ENCODE data around the gene SLC25A45.
"Not testable (repeated sequence)": the region's sequence is repeated elsewhere in the genome, so short reads cannot be mapped to it uniquely, and the experiment has no call there.

SLC25A45 gene

DNA sequence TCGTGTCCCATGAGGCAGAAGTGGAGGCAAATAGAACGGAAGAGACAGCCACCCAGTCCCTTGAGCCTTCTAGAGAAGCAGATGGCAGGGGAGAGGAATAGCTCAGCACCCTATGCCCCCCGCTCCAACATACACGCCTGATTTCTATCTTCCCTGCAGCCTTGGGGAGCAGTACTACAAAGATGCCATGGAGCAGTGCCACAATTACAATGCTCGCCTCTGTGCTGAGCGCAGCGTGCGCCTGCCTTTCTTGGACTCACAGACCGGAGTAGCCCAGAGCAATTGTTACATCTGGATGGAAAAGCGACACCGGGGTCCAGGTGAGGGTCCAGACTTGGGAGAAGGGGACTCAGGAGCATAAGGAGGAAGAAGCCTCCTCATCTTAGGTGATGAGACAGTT is 42.2 kb downstream of the SLC25A45 start:
- H3K4me3 ChIP-seq (ENCODE audit: low read depth, low read length), result no peak overlapping the region
- H3K27me3 ChIP-seq (ENCODE audit: insufficient read depth, low read length), result no peaks in the 10 kb centered on the region
- H4K91ac ChIP-seq (ENCODE audit: low read depth, low read length), result no peak overlapping the region
- H4K8ac ChIP-seq (ENCODE audit: low read depth, low read length), result no peak overlapping the region
- WGBS (ENCODE audit: extremely low coverage, insufficient coverage, insufficient read length), result no CpG with 5 or more reads among the region's 11 CpGs
- no peak overlapping the region for H2AK5ac ChIP-seq (ENCODE audit: low read length)
- no peak overlapping the region for H3K9ac ChIP-seq (ENCODE audit: low read length)
- H3K14ac ChIP-seq (ENCODE audit: low read length), result no peak overlapping the region
- H3K4me1 ChIP-seq (ENCODE audit: control insufficient read depth in 1 of 2, insufficient read depth in 2 of 2, low read length in 2 of 2), result no peaks in the 10 kb centered on the region
- H2AFZ ChIP-seq (ENCODE audit: insufficient read depth, low read length, poor library complexity), result no peak overlapping the region
- H3K23ac ChIP-seq (ENCODE audit: low read length), result no peak overlapping the region
- H3K18ac ChIP-seq (ENCODE audit: low read length), result no peak overlapping the region
- H3K9me3 ChIP-seq (ENCODE audit: insufficient read depth, low read depth, low read length), result no peaks in the 10 kb centered on the region
- H2BK12ac ChIP-seq (ENCODE audit: low read length), result no peak overlapping the region
- no peak overlapping the region for H4K12ac ChIP-seq (ENCODE audit: low read depth, low read length)
- no peaks in the 10 kb centered on the region for H3K79me1 ChIP-seq (ENCODE audit: low read length)
- no peak overlapping the region for H3K4me2 ChIP-seq (ENCODE audit: low read length)
- no peak overlapping the region for H2BK120ac ChIP-seq (ENCODE audit: insufficient read depth, low read length, poor library complexity)
- peaks cover 51 to 53% of the 10 kb centered on the region in 2 experiments for H3K36me3 ChIP-seq (ENCODE audit: control insufficient read depth in 1 of 2, insufficient read depth in 2 of 2, low read length in 2 of 2)
- DNase-seq, result no peak
- no peak overlapping the region for H2BK5ac ChIP-seq (ENCODE audit: low read depth, low read length, poor library complexity)
- no peak overlapping the region for H3K4ac ChIP-seq (ENCODE audit: low read depth, low read length)
- no peak overlapping the region for H3K27ac ChIP-seq (ENCODE audit: low read depth, low read length)
- no peaks in the 10 kb centered on the region for H3K79me2 ChIP-seq (ENCODE audit: control insufficient read depth, insufficient read depth, low read length, poor library complexity)

DNA sequence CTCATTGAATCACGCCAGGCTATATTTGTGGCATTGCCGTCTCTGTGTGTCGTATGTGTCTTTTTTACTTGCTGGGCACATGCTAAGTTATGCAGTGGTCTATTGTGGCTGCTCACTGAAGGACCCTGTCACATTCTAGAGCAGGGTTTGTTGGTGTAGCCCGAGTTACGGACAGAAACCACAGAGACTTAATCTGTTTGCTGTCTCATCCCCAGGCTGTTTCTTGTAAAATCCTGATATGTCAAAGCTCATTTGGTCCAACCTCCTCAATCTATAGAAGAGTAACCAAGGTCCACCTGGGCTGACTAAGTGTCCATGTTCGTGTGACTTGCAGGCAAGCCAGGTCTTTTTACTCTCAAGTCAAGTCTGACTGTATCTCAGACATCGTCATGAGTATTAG is 43.8 kb downstream of the SLC25A45 start:
- DNase-seq, result no peak
- Histone ChIP-seq H3K23ac (ENCODE audit: low read length) (no peak overlapping the region), H2BK12ac (ENCODE audit: low read length) (no peak overlapping the region), H3K9ac (ENCODE audit: low read length) (no peak overlapping the region), H4K91ac (ENCODE audit: low read depth, low read length) (no peak overlapping the region), H3K79me1 (ENCODE audit: low read length) (peaks cover 8% of the 10 kb centered on the region), H4K12ac (ENCODE audit: low read depth, low read length) (no peak overlapping the region), H2BK5ac (ENCODE audit: low read depth, low read length, poor library complexity) (no peak overlapping the region), H3K4me2 (ENCODE audit: low read length) (no peak overlapping the region), H3K4me1 (ENCODE audit: control insufficient read depth in 1 of 2, insufficient read depth in 2 of 2, low read length in 2 of 2) (peaks cover 0 to 3% of the 10 kb centered on the region in 2 experiments), H2BK120ac (ENCODE audit: insufficient read depth, low read length, poor library complexity) (no peak overlapping the region), H3K36me3 (ENCODE audit: control insufficient read depth in 1 of 2, insufficient read depth in 2 of 2, low read length in 2 of 2) (peaks cover 36 to 37% of the 10 kb centered on the region in 2 experiments), H3K4ac (ENCODE audit: low read depth, low read length) (peak overlapping the region; percentile 15), H3K79me2 (ENCODE audit: control insufficient read depth, insufficient read depth, low read length, poor library complexity) (peaks cover 8% of the 10 kb centered on the region), H3K27me3 (ENCODE audit: insufficient read depth, low read length) (no peaks in the 10 kb centered on the region), H3K4me3 (ENCODE audit: low read depth, low read length) (no peak overlapping the region), H3K9me3 (ENCODE audit: insufficient read depth, low read depth, low read length) (no peaks in the 10 kb centered on the region), H3K27ac (ENCODE audit: low read depth, low read length) (no peak overlapping the region), H4K8ac (ENCODE audit: low read depth, low read length) (no peak overlapping the region), H2AK5ac (ENCODE audit: low read length) (no peak overlapping the region), H3K18ac (ENCODE audit: low read length) (no peak overlapping the region), H2AFZ (ENCODE audit: insufficient read depth, low read length, poor library complexity) (no peak overlapping the region), H3K14ac (ENCODE audit: low read length) (no peak overlapping the region)
- no CpG with 5 or more reads among the region's 7 CpGs for WGBS (ENCODE audit: extremely low coverage, insufficient coverage, insufficient read length)

DNA sequence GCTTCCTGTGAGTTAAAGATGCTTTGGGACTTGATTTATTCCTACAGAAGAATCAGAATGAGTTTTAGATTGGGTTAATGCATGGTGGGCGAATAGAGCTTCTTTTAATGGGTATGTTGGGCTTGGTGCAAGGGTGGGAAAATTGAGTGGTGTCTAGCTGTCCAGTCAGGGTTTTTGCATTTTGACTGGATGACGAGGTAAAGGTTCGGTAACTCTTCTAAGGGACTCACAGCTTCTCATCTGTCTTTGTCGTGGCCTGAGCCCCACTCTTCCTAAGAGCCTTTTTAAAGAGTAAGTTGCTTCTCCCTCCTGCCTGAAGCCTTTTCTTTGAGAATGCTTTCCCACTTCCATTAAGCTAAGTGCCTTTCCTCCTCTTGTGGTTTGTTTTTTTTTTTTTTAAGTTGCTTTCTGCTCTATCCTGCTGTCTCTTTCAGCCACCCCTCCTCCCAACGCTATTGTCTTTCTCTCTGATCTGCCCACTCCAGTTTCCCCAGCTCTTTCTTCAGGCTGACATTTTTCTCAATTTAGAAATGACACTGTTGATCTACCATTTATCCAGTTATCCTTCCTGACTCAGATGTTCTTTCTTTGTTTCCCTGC is 47.6 kb downstream of the SLC25A45 start:
- H3K79me2 ChIP-seq (ENCODE audit: control insufficient read depth, insufficient read depth, low read length, poor library complexity), result peaks cover 8% of the 10 kb centered on the region
- no peak for DNase-seq
- WGBS (ENCODE audit: extremely low coverage, insufficient coverage, insufficient read length), result no CpG with 5 or more reads among the region's 5 CpGs

DNA sequence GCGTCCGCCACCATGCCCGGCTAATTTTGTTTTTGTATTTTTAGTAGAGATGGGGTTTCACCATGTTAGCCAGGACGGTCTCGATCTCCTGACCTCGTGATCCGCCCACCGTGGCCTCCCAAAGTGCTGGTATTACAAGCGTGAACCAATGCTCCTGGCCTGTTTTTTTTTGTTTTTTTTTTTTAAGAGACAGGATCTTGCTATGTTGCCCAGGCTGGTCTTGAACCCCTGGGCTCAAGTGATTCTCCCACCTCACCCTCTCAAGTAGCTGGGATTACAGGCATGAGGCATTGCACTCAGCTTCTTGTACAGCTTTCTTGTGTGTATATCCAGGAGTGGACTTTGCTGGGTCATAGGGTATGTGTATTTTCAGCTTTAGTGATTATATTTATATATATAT is 49.9 kb downstream of the SLC25A45 start:
- H3K9me3 ChIP-seq (ENCODE audit: insufficient read depth, low read depth, low read length); H4K8ac ChIP-seq (ENCODE audit: low read depth, low read length); H3K4me2 ChIP-seq (ENCODE audit: low read length); H3K79me2 ChIP-seq (ENCODE audit: control insufficient read depth, insufficient read depth, low read length, poor library complexity); H2BK12ac ChIP-seq (ENCODE audit: low read length); H3K27ac ChIP-seq (ENCODE audit: low read depth, low read length); DNase-seq; H3K23ac ChIP-seq (ENCODE audit: low read length); H2AK5ac ChIP-seq (ENCODE audit: low read length); H2AFZ ChIP-seq (ENCODE audit: insufficient read depth, low read length, poor library complexity); H4K12ac ChIP-seq (ENCODE audit: low read depth, low read length); H3K4me1 ChIP-seq (ENCODE audit: control insufficient read depth in 1 of 2, insufficient read depth in 2 of 2, low read length in 2 of 2); H2BK120ac ChIP-seq (ENCODE audit: insufficient read depth, low read length, poor library complexity); H2BK5ac ChIP-seq (ENCODE audit: low read depth, low read length, poor library complexity); H3K36me3 ChIP-seq (ENCODE audit: control insufficient read depth in 1 of 2, insufficient read depth in 2 of 2, low read length in 2 of 2); H3K9ac ChIP-seq (ENCODE audit: low read length); H3K27me3 ChIP-seq (ENCODE audit: insufficient read depth, low read length); H3K79me1 ChIP-seq (ENCODE audit: low read length); H3K4me3 ChIP-seq (ENCODE audit: low read depth, low read length); H3K18ac ChIP-seq (ENCODE audit: low read length); H3K14ac ChIP-seq (ENCODE audit: low read length); H3K4ac ChIP-seq (ENCODE audit: low read depth, low read length); H4K91ac ChIP-seq (ENCODE audit: low read depth, low read length): not testable (repeated sequence)
- no CpG with 5 or more reads among the region's 9 CpGs for WGBS (ENCODE audit: extremely low coverage, insufficient coverage, insufficient read length)

More for the DNA sequence above, 47.6 kb downstream of the SLC25A45 start:
- Histone ChIP-seq H3K27me3 (ENCODE audit: insufficient read depth, low read length) (no peaks in the 10 kb centered on the region), H3K4ac (ENCODE audit: low read depth, low read length) (peak overlapping the region; percentile 94), H3K36me3 (ENCODE audit: control insufficient read depth in 1 of 2, insufficient read depth in 2 of 2, low read length in 2 of 2) (peaks cover 6 to 8% of the 10 kb centered on the region in 2 experiments), H3K4me2 (ENCODE audit: low read length) (peak overlapping the region; percentile 95), H4K12ac (ENCODE audit: low read depth, low read length) (no peak overlapping the region), H3K14ac (ENCODE audit: low read length) (no peak overlapping the region), H2BK5ac (ENCODE audit: low read depth, low read length, poor library complexity) (peak overlapping the region; percentile 94), H2BK12ac (ENCODE audit: low read length) (no peak overlapping the region), H3K79me1 (ENCODE audit: low read length) (peaks cover 8% of the 10 kb centered on the region), H3K23ac (ENCODE audit: low read length) (no peak overlapping the region), H3K4me3 (ENCODE audit: low read depth, low read length) (peak overlapping the region; percentile 96), H3K27ac (ENCODE audit: low read depth, low read length) (peak overlapping the region; percentile 78), H4K8ac (ENCODE audit: low read depth, low read length) (no peak overlapping the region), H3K9ac (ENCODE audit: low read length) (no peak overlapping the region), H4K91ac (ENCODE audit: low read depth, low read length) (peak overlapping the region; percentile 88), H3K4me1 (ENCODE audit: control insufficient read depth in 1 of 2, insufficient read depth in 2 of 2, low read length in 2 of 2) (peaks cover 0 to 3% of the 10 kb centered on the region in 2 experiments), H2BK120ac (ENCODE audit: insufficient read depth, low read length, poor library complexity) (no peak overlapping the region), H2AK5ac (ENCODE audit: low read length) (no peak overlapping the region), H3K18ac (ENCODE audit: low read length) (no peak overlapping the region), H2AFZ (ENCODE audit: insufficient read depth, low read length, poor library complexity) (no peak overlapping the region), H3K9me3 (ENCODE audit: insufficient read depth, low read depth, low read length) (no peaks in the 10 kb centered on the region)

Measured in trophoblast cell (in vitro differentiated cells and primary cell).